DMS53 treated with DMSO at 0.1 percent for 48 hours (cell line): Measurements from ENCODE around the gene SLIT3.

Experiments
- DNase-seq: peaks from one replicate; lab custom pipeline; 2025; ENCODE audit not compliant: unreplicated experiment; lab: John Stamatoyannopoulos, UW

SLIT3 gene

GRCh38 chr5:168943091-168943884 is 357.7 kb downstream of the SLIT3 start:
- DNase-seq, result no peak

GRCh38 chr5:168941901-168942300 is 359.0 kb downstream of the SLIT3 start:
- DNase-seq, result no peak

DNA sequence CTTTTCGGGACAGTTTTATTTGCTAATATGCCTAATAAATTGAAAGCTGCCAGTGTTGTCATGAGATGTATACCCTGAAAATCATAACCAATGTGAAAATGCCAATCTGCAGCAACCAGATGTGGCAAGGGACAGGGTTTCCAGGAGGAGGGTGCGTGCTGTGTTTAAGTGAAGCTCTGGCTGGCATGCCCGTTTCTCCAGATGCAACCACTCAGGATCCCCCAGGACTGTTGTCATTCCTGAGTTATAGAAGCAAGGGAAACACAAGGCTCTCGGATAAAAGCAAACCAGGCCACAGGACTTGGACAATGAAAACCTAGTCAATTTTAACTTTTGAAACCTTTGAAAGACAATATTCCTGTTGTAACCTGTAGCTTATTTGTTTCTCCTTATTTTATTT is 360.2 kb downstream of the SLIT3 start:
- no peak for DNase-seq

GRCh38 chr5:168939887-168940544 is 360.9 kb downstream of the SLIT3 start:
- DNase-seq, result no peak

GRCh38 chr5:168939156-168939800 is 361.7 kb downstream of the SLIT3 start:
- DNase-seq, result no peak

DNA sequence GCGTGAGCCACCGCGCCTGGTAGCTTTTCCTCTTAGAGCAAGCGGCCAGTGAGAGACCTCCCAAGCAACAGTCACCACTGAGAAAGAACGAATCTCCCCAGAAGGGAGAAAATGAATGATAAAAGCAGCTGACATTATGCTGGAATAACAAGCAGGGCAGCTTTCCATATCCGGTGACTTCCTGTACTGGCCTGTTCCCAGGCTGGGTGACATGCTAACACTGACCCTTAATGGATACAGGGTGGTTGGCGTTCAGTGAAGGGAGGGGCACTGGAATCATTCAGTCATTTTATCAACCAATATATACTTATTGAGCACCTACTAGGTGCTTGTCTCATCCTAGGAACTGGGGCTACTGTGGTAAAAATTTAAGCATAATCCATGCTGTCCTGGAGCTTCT is 364.4 kb downstream of the SLIT3 start:
- no peak for DNase-seq

DNA sequence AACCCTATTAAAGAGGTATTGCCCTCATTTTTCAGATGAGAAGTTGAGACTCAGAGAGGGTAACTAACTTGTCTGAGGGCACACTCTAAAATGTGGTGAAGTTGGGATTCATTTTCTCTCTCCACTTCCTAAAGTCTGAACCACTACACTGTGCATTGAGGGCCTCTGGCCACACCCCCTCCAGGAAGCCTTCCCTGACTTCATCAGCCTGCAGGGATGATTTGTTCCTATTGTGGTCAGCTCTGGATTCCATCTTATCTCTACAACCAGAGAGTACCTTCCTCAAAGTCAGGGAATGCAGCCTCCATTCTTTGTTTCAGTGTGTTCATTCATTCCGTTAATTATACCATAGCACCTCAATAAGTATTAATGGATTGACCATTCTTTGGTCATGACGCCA is 365.8 kb downstream of the SLIT3 start:
- DNase-seq, result no peak

DNA sequence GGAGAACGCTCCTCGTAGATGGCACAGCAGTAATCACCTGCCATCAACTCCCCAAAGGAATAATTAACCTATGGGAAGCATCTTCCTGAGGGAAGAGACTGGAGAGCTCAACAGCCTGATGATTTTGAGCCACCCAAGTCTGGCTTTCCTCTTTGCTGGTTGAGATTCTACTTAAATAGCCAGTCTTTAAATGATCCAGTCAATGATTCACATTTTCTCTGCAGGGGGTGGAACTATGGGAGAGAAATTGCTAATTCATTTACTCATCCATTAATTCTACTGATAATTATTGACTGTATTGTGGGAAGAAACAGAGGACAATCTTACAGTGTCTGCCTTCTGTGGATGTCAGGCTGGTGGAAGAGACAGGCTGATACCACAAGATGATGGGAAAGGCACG is 366.8 kb downstream of the SLIT3 start:
- no peak for DNase-seq

- DNase-seq, result no peak
Observed at GRCh38 chr5:168932400-168933189, 368.3 kb downstream of the SLIT3 start.

- DNase-seq, result no peak
Observed at GRCh38 chr5:168931638-168932345, 369.1 kb downstream of the SLIT3 start.

DNA sequence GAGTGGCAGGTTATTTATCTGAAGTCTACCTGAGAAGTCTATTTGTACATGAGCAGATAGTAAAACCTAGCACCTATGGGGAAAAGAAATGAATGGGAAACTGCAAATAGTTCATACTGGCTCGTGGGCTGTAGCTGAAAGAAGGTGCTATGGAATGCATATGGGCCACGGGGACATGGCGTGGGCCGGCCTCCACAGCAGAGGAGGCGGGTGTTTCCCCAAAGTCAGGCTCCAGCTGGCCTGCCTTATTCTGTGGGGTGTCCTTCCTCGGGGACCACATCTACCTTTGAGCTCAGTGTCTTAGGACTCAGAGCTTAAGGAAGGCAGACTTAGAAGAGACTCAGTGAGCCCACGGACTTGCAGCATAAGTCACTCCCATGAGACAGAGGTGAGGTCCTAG is 371.3 kb downstream of the SLIT3 start:
- DNase-seq, result no peak

- DNase-seq, result no peak
Observed at GRCh38 chr5:168925160-168925559, 375.8 kb downstream of the SLIT3 start.

GRCh38 chr5:168921147-168921866 is 379.6 kb downstream of the SLIT3 start:
- no peak for DNase-seq

DNA sequence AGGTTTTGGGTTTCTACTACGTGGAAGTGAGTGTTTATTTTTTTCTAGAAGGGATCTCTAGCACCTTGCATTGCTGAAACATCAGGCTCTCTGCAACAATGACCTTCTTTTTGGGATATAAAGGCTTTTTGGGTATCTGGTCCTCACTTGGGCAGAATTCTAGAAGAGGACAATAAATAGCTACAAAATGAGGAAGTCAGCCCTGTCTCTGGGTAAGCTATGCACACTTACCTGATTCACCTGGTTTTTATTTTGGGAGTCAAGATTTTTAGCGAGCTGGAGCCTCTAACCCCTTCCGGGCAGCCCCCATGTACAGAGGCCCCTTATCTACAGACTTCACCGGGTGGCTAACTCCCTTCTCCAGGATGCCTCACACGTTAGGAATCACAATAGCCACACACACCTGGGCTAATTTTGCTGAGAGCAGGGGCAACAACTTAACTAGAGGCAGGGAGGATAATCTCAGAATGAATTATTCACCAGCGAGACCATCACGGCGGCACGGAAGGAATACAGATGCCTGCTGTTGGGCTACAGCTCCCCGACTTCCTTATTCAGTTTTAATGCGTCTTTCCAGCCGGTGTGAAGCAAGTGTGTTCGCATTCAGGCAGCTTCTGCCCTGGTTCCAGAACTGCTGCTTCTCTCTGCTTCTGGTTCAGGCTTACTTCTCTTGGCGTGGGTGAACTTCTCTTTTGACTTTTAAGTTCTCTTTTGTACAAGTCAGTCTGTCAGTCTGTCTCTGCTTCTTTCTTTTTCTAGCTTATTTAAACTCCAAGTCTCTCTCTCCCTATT is 380.7 kb downstream of the SLIT3 start:
- DNase-seq, result no peak

DNA sequence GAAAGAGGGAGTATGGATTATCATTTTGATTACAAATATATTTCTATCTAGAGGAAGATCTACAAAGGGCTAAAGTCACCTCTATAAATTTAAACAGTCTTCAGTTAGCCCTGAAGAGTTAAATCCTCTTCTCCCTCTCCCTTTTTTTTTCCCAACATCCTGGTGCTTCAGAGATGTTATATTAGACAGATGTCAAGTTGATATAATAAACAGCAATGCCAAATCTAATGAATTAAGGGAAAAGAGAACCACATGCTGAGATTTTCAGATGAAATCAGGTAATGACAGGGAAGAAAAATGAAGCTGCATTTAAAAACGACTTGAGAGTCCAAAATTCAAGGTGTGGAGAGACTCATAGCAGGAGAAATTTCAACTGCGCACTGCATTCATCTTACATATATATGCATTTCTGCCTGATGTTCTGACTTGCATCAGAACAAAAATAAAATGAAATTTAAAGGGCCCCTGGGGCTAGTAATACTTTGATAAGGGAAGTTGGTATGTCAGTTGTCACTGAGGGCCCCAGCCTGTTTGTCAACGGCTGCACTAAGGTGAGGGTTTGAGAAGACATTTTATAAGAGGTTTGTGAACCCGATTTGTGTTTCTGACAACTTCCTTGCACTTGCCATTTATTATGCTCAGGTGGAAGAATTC is 382.9 kb downstream of the SLIT3 start:
- DNase-seq, result no peak

GRCh38 chr5:168916852-168917251 is 384.1 kb downstream of the SLIT3 start:
- DNase-seq, result no peak

DNA sequence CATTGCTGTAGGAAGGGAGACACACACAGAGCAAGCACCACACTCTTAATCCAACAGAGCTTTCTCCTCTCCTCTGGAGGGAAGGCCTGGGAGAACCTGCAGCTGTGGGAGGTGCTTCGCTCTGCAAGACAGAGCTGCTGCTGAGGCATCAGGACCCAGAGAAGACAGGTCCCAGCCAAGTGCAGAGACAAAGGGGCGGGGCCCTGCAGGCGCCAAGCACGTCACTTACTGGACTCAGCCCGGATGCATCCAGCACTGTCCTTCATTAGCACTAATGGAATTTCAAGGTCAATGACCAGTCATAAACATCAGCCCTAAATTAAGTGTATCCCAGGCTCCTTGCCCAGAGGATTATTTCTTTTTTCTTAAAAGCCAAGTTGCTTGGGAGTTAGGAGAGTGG is 384.7 kb downstream of the SLIT3 start:
- DNase-seq, result no peak

- no peak for DNase-seq
Observed at GRCh38 chr5:168914491-168914890, 386.4 kb downstream of the SLIT3 start.

- DNase-seq, result no peak
Observed at GRCh38 chr5:168910874-168911273, 390.1 kb downstream of the SLIT3 start.
